K562 treated with DMSO at 1 percent for 4 hours (cell line): ENCODE measurements around the gene GCNT1. TPM values are rescaled to one million over a fixed set of nuclear protein-coding genes. Genes with fewer than 3 reads are reported as not detected.

ENCODE experiments used
- total RNA-seq: library from RNA; unstranded; fragments of 300-600 nt; gene quantifications from 2 replicates; pipeline ENCODE4 v1.2.3, GENCODE V29; 2022; ENCODE audit not compliant: insufficient read depth

GCNT1 gene
- total RNA-seq = not detected in 2 replicates

GRCh38 chr9:76458903-76459693 is at the start of gene GCNT1:
Gene GCNT1 (plus strand): TSS chr9:76459182. CDS start chr9:76502382, 43,200 bp downstream.

Other genes starting within 250 kb of the GCNT1 start
- 31.7 and 33.5 TPM in 2 replicates for gene RFK, start 64.8 kb upstream of the GCNT1 start, total RNA-seq